HepG2 (cell line): ENCODE data around the gene MN1. TPM values are rescaled to one million over a fixed set of nuclear protein-coding genes. Genes with fewer than 3 reads are reported as not detected.

Experiments used
- CBX1 ChIP-seq: IDR thresholded peaks from one replicate; pipeline ENCODE4 v1.6.1; 2016; ENCODE audit warnings: antibody characterized with exemption, low read depth
- CEBPZ ChIP-seq: IDR thresholded peaks from 2 replicates; pipeline ENCODE4 v1.6.1; 2012; ENCODE audit warnings: low read length, improper control_type of control experiment
- HNF1A ChIP-seq, 2 experiments: sonication (generic) in 1 of 2; formaldehyde crosslinking in 1 of 2; IDR thresholded peaks; 2 replicates each; pipeline versions ENCODE4 v1.4.0 to v1.6.1; 2016 to 2020; ENCODE audit warnings: borderline replicate concordance in 1 of 2, low read depth in 1 of 2, mild to moderate bottlenecking in 1 of 2, missing genetic modification reagents in 1 of 2
- NONO ChIP-seq, 2 experiments: fragments of 450-650 bp in 1 of 2; sonication (generic) in 1 of 2; formaldehyde crosslinking in 1 of 2; IDR thresholded peaks in 1 of 2; conservative IDR thresholded peaks in 1 of 2; 2 replicates each; pipeline versions ENCODE4 v1.6.1 to v1.8.0; 2017 to 2022; ENCODE audit warnings: mild to moderate bottlenecking in 1 of 2, missing genetic modification reagents in 1 of 2, moderate library complexity in 1 of 2
- ZNF839 ChIP-seq: sonication (generic); formaldehyde crosslinking; IDR thresholded peaks from 2 replicates; pipeline ENCODE4 v1.4.0; 2020; ENCODE audit warnings: missing genetic modification reagents, mild to moderate bottlenecking, borderline replicate concordance
- polyA plus RNA-seq, 8 experiments: library from polyadenylated mRNA; depleted of rRNA in 3 of 8; stranded (reverse) in 7 of 8; unstranded in 1 of 8; fragments of >200 nt; fragmentation: Illumina TruSeq in 4 of 8; extraction: Trizol in 4 of 8; gene quantifications; 2 replicates each; pipeline versions ENCODE4 v1.2.1 to v1.2.3, GENCODE V29; 2011 to 2016; ENCODE audit warnings: low read depth in 4 of 8, missing spikeins in 1 of 8, mixed read lengths in 1 of 8; ENCODE audit not compliant: insufficient read depth in 1 of 8
- total RNA-seq, 5 experiments: library from RNA; depleted of rRNA; stranded (reverse); fragments of >200 nt; fragmentation: Illumina TruSeq; extraction: Trizol; gene quantifications; 2 replicates each; pipeline ENCODE4 v1.2.3, GENCODE V29; 2016; ENCODE audit warnings: low read depth in 1 of 5

The MN1 gene
- total and polyA plus RNA-seq, 2 of the 13 experiments (the other 11 are each of a cell fraction or from before 2014, with no cell fraction given) = 0.01 TPM; not detected in 1

DNA sequence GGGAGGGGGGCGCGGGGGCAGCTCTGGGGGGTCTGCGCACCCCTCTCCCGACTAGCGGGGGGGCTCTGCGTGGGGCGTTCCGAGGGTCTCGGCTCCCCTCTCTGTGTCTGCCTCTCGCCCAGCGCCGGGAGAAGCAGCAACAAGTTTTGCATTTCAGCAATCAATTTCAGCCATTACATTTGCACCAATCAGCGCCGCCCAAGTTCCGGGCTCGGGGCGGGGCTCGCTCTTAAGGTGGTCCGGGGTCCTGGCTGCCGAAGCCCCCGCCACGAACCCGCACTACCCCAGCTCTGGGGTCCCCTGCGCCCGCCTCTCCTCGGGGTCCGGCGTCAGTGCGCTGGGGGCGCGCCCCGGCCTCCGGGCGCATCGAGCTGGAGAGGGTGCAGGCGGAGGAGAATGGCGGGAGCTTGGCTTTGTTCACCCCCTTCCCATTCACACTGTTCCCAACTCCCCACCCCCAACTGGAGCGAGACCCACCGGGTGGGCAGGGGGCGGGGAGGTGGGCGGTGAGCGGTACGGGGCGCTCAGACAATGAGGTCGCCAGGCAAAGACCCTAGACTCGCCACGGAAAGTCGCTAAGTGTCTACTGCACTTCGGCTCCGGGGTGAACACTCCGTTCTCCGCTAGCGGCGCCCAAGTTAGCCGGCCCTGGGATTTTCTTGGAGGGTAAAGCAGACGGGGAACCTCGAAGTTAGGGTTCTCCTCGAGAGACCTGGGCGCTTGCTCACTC, at the start of gene MN1 (continued):
- no peak for TF ChIP-seq CEBPZ
- TF ChIP-seq ZNF839 (CRISPR knock-in tag) = no peak
- no peak for TF ChIP-seq NONO (IDR thresholded peaks at IDR 0.05)
- TF ChIP-seq NONO (CRISPR knock-in tag; conservative IDR thresholded peaks at IDR 0.05) = no peak
- no peak for TF ChIP-seq CBX1
- TF ChIP-seq HNF1A (IDR thresholded peaks at IDR 0.05; ENCODE audit: low read depth) = no peak
- TF ChIP-seq HNF1A (CRISPR knock-in tag; IDR thresholded peaks at IDR 0.05; ENCODE audit: borderline replicate concordance) = no peak
